GM21576 (cell line): ENCODE data around the gene MBLAC2.

Experiments
- ATAC-seq: cut with Tn5 transposase; IDR thresholded peaks from one replicate; pipeline ENCODE4 v1.9.1; 2021; ENCODE audit warnings: mild to moderate bottlenecking, moderate library complexity; ENCODE audit not compliant: unreplicated experiment

MBLAC2 gene

GRCh38 chr5:90474235-90475107, at the start of gene MBLAC2, which contains the start of gene POLR3G:
Gene MBLAC2, minus strand, starts transcription at chr5:90474771. Its CDS starts 479 bp downstream, at chr5:90474292.
Gene POLR3G, plus strand, starts transcription at chr5:90474864. Its CDS starts 10,704 bp downstream, at chr5:90485568.
- peak; percentile 83 for ATAC-seq

GRCh38 chr5:90519081-90519480, 44.5 kb upstream of the MBLAC2 start:
- ATAC-seq, result no peak

GRCh38 chr5:90518661-90519060, 44.1 kb upstream of the MBLAC2 start:
- no peak for ATAC-seq

GRCh38 chr5:90514520-90514919, 39.9 kb upstream of the MBLAC2 start:
- ATAC-seq, result no peak

- no peak for ATAC-seq
These were observed 35.9 kb upstream of the MBLAC2 start for GRCh38 chr5:90510438-90510837.

- ATAC-seq, result no peak
These were observed 31.6 kb upstream of the MBLAC2 start for GRCh38 chr5:90506221-90506620.

GRCh38 chr5:90504743-90505142, 30.2 kb upstream of the MBLAC2 start:
- ATAC-seq, result no peak

- ATAC-seq, result no peak
These were observed 29.0 kb upstream of the MBLAC2 start for GRCh38 chr5:90503596-90503995.

GRCh38 chr5:90495146-90495545, 20.6 kb upstream of the MBLAC2 start:
- no peak for ATAC-seq

GRCh38 chr5:90494043-90494442, 19.5 kb upstream of the MBLAC2 start:
- no peak for ATAC-seq

GRCh38 chr5:90488791-90489190, 14.2 kb upstream of the MBLAC2 start:
- ATAC-seq, result no peak

GRCh38 chr5:90484540-90484939, 10.0 kb upstream of the MBLAC2 start:
- no peak for ATAC-seq

GRCh38 chr5:90483206-90483605, 8.6 kb upstream of the MBLAC2 start:
- ATAC-seq, result no peak

- no peak for ATAC-seq
These were observed 6.1 kb upstream of the MBLAC2 start for GRCh38 chr5:90480699-90481098.

- ATAC-seq, result no peak
These were observed 5.2 kb upstream of the MBLAC2 start for GRCh38 chr5:90479611-90480385.

GRCh38 chr5:90477621-90478215, 3.1 kb upstream of the MBLAC2 start:
- no peak for ATAC-seq

GRCh38 chr5:90477073-90477472, 2.5 kb upstream of the MBLAC2 start:
- no peak for ATAC-seq

- ATAC-seq, result no peak
These were observed 1.8 kb upstream of the MBLAC2 start for GRCh38 chr5:90476391-90476790.

GRCh38 chr5:90475436-90475980, 937 bp upstream of the MBLAC2 start:
- no peak for ATAC-seq

- peak; percentile 14 for ATAC-seq
These were observed 956 bp downstream of the MBLAC2 start for GRCh38 chr5:90473396-90474234.
